ENCODE measurements around the gene LENEP.

Gene LENEP

DNA sequence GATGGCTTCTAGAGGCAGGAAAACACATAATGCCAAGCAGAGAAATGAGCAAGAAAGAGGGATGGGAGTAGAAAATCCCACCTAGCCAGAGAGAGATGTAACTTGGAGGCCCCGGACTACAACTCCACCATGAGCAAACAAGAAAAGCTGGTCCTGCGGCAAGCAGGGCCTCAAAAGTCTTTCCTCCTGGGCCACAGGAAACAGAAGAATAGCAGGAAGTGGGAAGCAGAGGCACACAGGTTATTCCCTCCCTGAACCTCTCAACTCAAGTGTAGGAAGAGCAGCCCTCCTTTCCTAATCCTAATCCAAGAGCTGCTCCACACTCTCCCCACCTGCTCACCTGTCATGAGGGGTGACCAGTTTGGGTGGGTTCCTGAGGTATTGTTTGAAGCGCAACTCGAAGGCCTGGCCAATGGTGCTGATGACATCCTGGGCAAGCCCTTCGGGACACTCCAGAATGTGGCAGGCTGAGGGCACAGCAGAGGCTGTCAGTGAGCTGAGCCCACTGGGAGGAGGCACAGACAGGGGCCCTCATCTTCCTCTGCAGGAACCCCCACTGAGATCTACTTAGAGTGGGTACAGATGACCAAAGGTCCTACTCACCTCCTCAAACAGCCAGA, 25.9 kb upstream of the LENEP start:
- no peak overlapping the region for H4K91ac ChIP-seq (ENCODE audit: low read depth, low read length, poor library complexity)
- no peak overlapping the region for H2BK15ac ChIP-seq (ENCODE audit: low read length)
- H2BK5ac ChIP-seq (ENCODE audit: low read length) = no peak overlapping the region
- no peak overlapping the region for H3K27ac ChIP-seq (replicated peaks; ENCODE audit: low read length)
- no peak overlapping the region for H3K4me2 ChIP-seq (ENCODE audit: insufficient read depth, low read length, poor library complexity, severe bottlenecking)
- no peaks in the 10 kb centered on the region for H3K27me3 ChIP-seq (ENCODE audit: control insufficient read depth in 3 of 3, insufficient read depth in 3 of 3, low read depth in 1 of 3, low read length in 3 of 3)
- no peak overlapping the region for H3K23ac ChIP-seq (ENCODE audit: low read depth, low read length, poor library complexity)
- WGBS, 2 donors (ENCODE audit: extremely low coverage in 2 of 2, insufficient read length in 2 of 2, insufficient replicate concordance in 1 of 2) = no CpG with 5 or more reads among the region's 5 CpGs
- H3K9me3 ChIP-seq (replicated peaks in 1 of 2; ENCODE audit: control insufficient read depth in 2 of 2, insufficient read depth in 1 of 2, low read depth in 1 of 2, low read length in 2 of 2) = no peaks in the 10 kb centered on the region
- H3K4me3 ChIP-seq (ENCODE audit: low read length in 2 of 2) = no peak overlapping the region
- H3K4me1 ChIP-seq (ENCODE audit: control insufficient read depth in 2 of 2, insufficient read depth in 1 of 2, low read depth in 1 of 2, low read length in 2 of 2) = peaks cover 23 to 28% of the 10 kb centered on the region in 2 donors
- no peak overlapping the region for H4K8ac ChIP-seq (ENCODE audit: low read depth, low read length)
- H3K9ac ChIP-seq (ENCODE audit: low read depth, low read length, poor library complexity) = peak overlapping the region; percentile 1
- no peak overlapping the region for H2AK5ac ChIP-seq (ENCODE audit: low read depth, low read length)
- no peak for DNase-seq (ENCODE audit: low spot score)
- no peak overlapping the region for H3K4ac ChIP-seq (ENCODE audit: low read length)
- no peak overlapping the region for H3K18ac ChIP-seq (ENCODE audit: low read length)
- H3K14ac ChIP-seq (ENCODE audit: low read length) = no peak overlapping the region
- no peak overlapping the region for H2BK12ac ChIP-seq (ENCODE audit: low read length)
- no peak overlapping the region for H2BK120ac ChIP-seq (ENCODE audit: low read depth, low read length)
- peaks cover 26 to 66% of the 10 kb centered on the region in 2 donors for H3K36me3 ChIP-seq (replicated peaks in 1 of 2; ENCODE audit: control insufficient read depth in 2 of 2, insufficient read depth in 2 of 2, low read length in 2 of 2)
- H2AFZ ChIP-seq (ENCODE audit: low read length) = no peak overlapping the region
- H3K79me1 ChIP-seq (ENCODE audit: low read depth, low read length) = peaks cover 9% of the 10 kb centered on the region

DNA sequence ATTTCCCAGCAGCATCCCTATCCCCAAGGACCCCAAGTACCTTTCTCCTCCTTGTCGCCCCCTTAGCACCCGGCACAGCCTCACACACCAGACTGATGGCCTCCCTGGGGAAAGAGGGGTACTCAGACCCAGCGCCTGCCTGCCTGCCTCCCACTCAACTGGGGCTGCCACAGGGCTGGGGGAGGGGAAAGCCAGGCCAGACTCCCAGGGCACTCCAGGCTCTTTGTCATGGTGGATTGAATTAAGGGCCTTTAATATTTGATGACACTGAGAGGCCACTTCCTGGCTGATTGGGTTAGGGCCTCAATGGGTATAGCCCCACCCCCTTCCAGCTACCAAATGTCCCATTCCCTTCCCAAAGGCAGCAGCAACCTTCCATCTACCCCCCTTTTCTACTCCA, 24.7 kb upstream of the LENEP start:
- peaks cover 21 to 53% of the 10 kb centered on the region in 2 donors for H3K36me3 ChIP-seq (replicated peaks in 1 of 2; ENCODE audit: control insufficient read depth in 2 of 2, insufficient read depth in 2 of 2, low read length in 2 of 2)
- H2BK15ac ChIP-seq (ENCODE audit: low read length) = no peak overlapping the region
- no peak overlapping the region for H2BK5ac ChIP-seq (ENCODE audit: low read length)
- peak overlapping the region; percentile 96 for H3K4me2 ChIP-seq (ENCODE audit: insufficient read depth, low read length, poor library complexity, severe bottlenecking)
- no peak overlapping the region for H3K27ac ChIP-seq (replicated peaks; ENCODE audit: low read length)
- no peak overlapping the region for H3K14ac ChIP-seq (ENCODE audit: low read length)
- no peak overlapping the region for H2BK12ac ChIP-seq (ENCODE audit: low read length)
- DNase-seq (ENCODE audit: low spot score) = no peak
- no peak overlapping the region for H2BK120ac ChIP-seq (ENCODE audit: low read depth, low read length)
- peak overlapping the region; percentile 50 to 77 for H3K4me3 ChIP-seq (ENCODE audit: low read length in 2 of 2)
- no peak overlapping the region for H3K4ac ChIP-seq (ENCODE audit: low read length)
- no peak overlapping the region for H3K23ac ChIP-seq (ENCODE audit: low read depth, low read length, poor library complexity)
- no peaks in the 10 kb centered on the region for H3K27me3 ChIP-seq (ENCODE audit: control insufficient read depth in 3 of 3, insufficient read depth in 3 of 3, low read depth in 1 of 3, low read length in 3 of 3)
- H3K18ac ChIP-seq (ENCODE audit: low read length) = no peak overlapping the region
- no peak overlapping the region for H4K8ac ChIP-seq (ENCODE audit: low read depth, low read length)
- no peaks in the 10 kb centered on the region for H3K9me3 ChIP-seq (replicated peaks in 1 of 2; ENCODE audit: control insufficient read depth in 2 of 2, insufficient read depth in 1 of 2, low read depth in 1 of 2, low read length in 2 of 2)
- H2AFZ ChIP-seq (ENCODE audit: low read length) = no peak overlapping the region
- H3K4me1 ChIP-seq (ENCODE audit: control insufficient read depth in 2 of 2, insufficient read depth in 1 of 2, low read depth in 1 of 2, low read length in 2 of 2) = peaks cover 27 to 30% of the 10 kb centered on the region in 2 donors
- peak overlapping the region; percentile 34 for H2AK5ac ChIP-seq (ENCODE audit: low read depth, low read length)
- H3K79me1 ChIP-seq (ENCODE audit: low read depth, low read length) = peaks cover 9% of the 10 kb centered on the region
- no CpG with 5 or more reads among the region's 3 CpGs for WGBS, 2 donors (ENCODE audit: extremely low coverage in 2 of 2, insufficient read length in 2 of 2, insufficient replicate concordance in 1 of 2)
- H4K91ac ChIP-seq (ENCODE audit: low read depth, low read length, poor library complexity) = no peak overlapping the region
- peak overlapping the region; percentile 65 for H3K9ac ChIP-seq (ENCODE audit: low read depth, low read length, poor library complexity)

DNA sequence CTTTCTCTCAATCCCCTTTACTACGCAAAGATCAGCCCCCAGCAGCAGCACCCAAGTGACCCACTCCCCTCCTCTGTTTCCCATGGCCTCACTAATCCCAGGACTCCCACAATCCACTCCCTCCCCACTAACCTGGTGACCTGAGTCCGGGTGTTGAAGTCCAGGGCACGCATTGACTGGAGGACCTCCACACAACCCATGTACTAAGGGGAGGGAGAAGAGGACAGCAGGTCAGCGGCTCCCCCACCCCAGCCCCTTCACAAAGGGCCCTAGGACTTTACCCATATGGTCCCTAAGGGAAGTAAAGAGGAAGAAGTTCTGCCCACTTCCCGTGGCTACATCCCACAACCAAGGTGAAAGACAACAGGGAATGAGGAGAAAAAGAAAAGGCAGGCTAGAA, 24.1 kb upstream of the LENEP start:
- Histone ChIP-seq H2BK5ac (ENCODE audit: low read length) (no peak overlapping the region), H3K4me3 (ENCODE audit: low read length in 2 of 2) (peak overlapping the region; percentile 50 to 77), H3K9me3 (replicated peaks in 1 of 2; ENCODE audit: control insufficient read depth in 2 of 2, insufficient read depth in 1 of 2, low read depth in 1 of 2, low read length in 2 of 2) (no peaks in the 10 kb centered on the region), H3K36me3 (replicated peaks in 1 of 2; ENCODE audit: control insufficient read depth in 2 of 2, insufficient read depth in 2 of 2, low read length in 2 of 2) (peaks cover 19 to 48% of the 10 kb centered on the region in 2 donors), H2AFZ (ENCODE audit: low read length) (no peak overlapping the region), H3K4ac (ENCODE audit: low read length) (no peak overlapping the region), H4K91ac (ENCODE audit: low read depth, low read length, poor library complexity) (no peak overlapping the region), H4K8ac (ENCODE audit: low read depth, low read length) (no peak overlapping the region), H2BK120ac (ENCODE audit: low read depth, low read length) (no peak overlapping the region), H2BK15ac (ENCODE audit: low read length) (peak overlapping the region; percentile 22), H3K4me1 (ENCODE audit: control insufficient read depth in 2 of 2, insufficient read depth in 1 of 2, low read depth in 1 of 2, low read length in 2 of 2) (peaks cover 27 to 30% of the 10 kb centered on the region in 2 donors), H3K14ac (ENCODE audit: low read length) (no peak overlapping the region), H3K27ac (replicated peaks; ENCODE audit: low read length) (no peak overlapping the region), H3K27me3 (ENCODE audit: control insufficient read depth in 3 of 3, insufficient read depth in 3 of 3, low read depth in 1 of 3, low read length in 3 of 3) (no peaks in the 10 kb centered on the region), H2AK5ac (ENCODE audit: low read depth, low read length) (peak overlapping the region; percentile 34), H2BK12ac (ENCODE audit: low read length) (no peak overlapping the region), H3K79me1 (ENCODE audit: low read depth, low read length) (peaks cover 9% of the 10 kb centered on the region), H3K18ac (ENCODE audit: low read length) (peak overlapping the region; percentile 40), H3K9ac (ENCODE audit: low read depth, low read length, poor library complexity) (peak overlapping the region; percentile 80), H3K23ac (ENCODE audit: low read depth, low read length, poor library complexity) (peak overlapping the region; percentile 25), H3K4me2 (ENCODE audit: insufficient read depth, low read length, poor library complexity, severe bottlenecking) (peak overlapping the region; percentile 96)
- DNase-seq (ENCODE audit: low spot score) = no peak
- WGBS, 2 donors (ENCODE audit: extremely low coverage in 2 of 2, insufficient read length in 2 of 2, insufficient replicate concordance in 1 of 2) = no CpG with 5 or more reads among the region's 5 CpGs

GRCh38 chr1:154969860-154970452, 23.4 kb upstream of the LENEP start:
- no peak for DNase-seq (ENCODE audit: low spot score)
- no peak overlapping the region for H3K4ac ChIP-seq (ENCODE audit: low read length)
- no peaks in the 10 kb centered on the region for H3K9me3 ChIP-seq (replicated peaks in 1 of 2; ENCODE audit: control insufficient read depth in 2 of 2, insufficient read depth in 1 of 2, low read depth in 1 of 2, low read length in 2 of 2)
- peak overlapping the region; percentile 44 for H2BK120ac ChIP-seq (ENCODE audit: low read depth, low read length)
- peaks cover 27 to 30% of the 10 kb centered on the region in 2 donors for H3K4me1 ChIP-seq (ENCODE audit: control insufficient read depth in 2 of 2, insufficient read depth in 1 of 2, low read depth in 1 of 2, low read length in 2 of 2)
- peak overlapping the region; percentile 96 for H3K4me2 ChIP-seq (ENCODE audit: insufficient read depth, low read length, poor library complexity, severe bottlenecking)
- H3K27me3 ChIP-seq (ENCODE audit: control insufficient read depth in 3 of 3, insufficient read depth in 3 of 3, low read depth in 1 of 3, low read length in 3 of 3) = no peaks in the 10 kb centered on the region
- no peak overlapping the region for H2BK12ac ChIP-seq (ENCODE audit: low read length)
- H3K36me3 ChIP-seq (replicated peaks in 1 of 2; ENCODE audit: control insufficient read depth in 2 of 2, insufficient read depth in 2 of 2, low read length in 2 of 2) = peaks cover 15 to 41% of the 10 kb centered on the region in 2 donors
- H3K4me3 ChIP-seq (ENCODE audit: low read length in 2 of 2) = peak overlapping the region; percentile 50 to 77
- H3K27ac ChIP-seq (replicated peaks; ENCODE audit: low read length) = no peak overlapping the region
- peak overlapping the region; percentile 95 for H3K18ac ChIP-seq (ENCODE audit: low read length)
- peak overlapping the region; percentile 73 for H2BK15ac ChIP-seq (ENCODE audit: low read length)
- H4K91ac ChIP-seq (ENCODE audit: low read depth, low read length, poor library complexity) = no peak overlapping the region
- peak overlapping the region; percentile 85 for H2AK5ac ChIP-seq (ENCODE audit: low read depth, low read length)
- WGBS, 2 donors (ENCODE audit: extremely low coverage in 2 of 2, insufficient read length in 2 of 2, insufficient replicate concordance in 1 of 2) = no CpG with 5 or more reads among the region's 22 CpGs
- peak overlapping the region; percentile 58 for H3K14ac ChIP-seq (ENCODE audit: low read length)
- peaks cover 9% of the 10 kb centered on the region for H3K79me1 ChIP-seq (ENCODE audit: low read depth, low read length)
- peak overlapping the region; percentile 80 for H3K9ac ChIP-seq (ENCODE audit: low read depth, low read length, poor library complexity)
- peak overlapping the region; percentile 13 for H3K23ac ChIP-seq (ENCODE audit: low read depth, low read length, poor library complexity)
- no peak overlapping the region for H2AFZ ChIP-seq (ENCODE audit: low read length)
- peak overlapping the region; percentile 77 for H2BK5ac ChIP-seq (ENCODE audit: low read length)
- no peak overlapping the region for H4K8ac ChIP-seq (ENCODE audit: low read depth, low read length)
